ENCODE measurements around the gene TP53RK.

Gene TP53RK

DNA sequence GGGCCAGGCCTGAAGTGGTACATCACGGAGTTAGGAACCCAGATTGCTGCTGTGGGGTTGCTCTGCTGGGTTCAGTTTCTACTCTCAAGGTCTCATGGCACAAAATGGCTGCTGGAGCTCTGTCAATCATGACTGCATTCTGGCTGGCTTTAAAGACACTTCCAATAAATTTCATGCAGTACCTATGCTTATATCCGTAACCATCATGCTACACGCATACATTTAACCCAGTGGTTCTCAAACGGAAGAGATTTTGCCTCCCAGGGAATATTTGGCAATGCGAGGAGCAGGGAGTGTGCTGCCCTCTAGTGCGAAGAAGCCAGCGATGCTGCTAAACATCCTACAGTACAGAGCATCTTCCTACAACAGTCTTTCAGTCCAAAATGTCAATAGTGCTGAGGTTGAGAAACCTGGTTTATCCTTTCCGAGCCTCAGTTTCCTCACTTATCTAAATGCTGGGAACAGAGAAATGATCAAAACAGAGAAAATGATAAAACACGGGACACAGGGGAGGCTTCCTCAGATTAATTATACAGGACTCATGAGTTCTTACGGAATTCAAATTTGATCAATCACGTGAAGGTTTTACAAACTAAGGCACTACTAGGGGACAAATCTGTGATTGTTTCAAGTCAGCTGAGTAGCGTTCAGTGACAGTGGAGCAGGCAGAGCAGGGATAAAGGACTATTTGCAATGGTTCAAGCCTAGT lies 10.6 kb upstream of the TP53RK start:
- Histone ChIP-seq H3K9me3 (ENCODE audit: control insufficient read depth in 2 of 2, low read length in 2 of 2) (no peaks in the 10 kb centered on the region), H3K27ac (ENCODE audit: low read depth in 2 of 2, low read length in 2 of 2) (no peak overlapping the region), H3K36me3 (ENCODE audit: control insufficient read depth in 2 of 2, insufficient read depth in 2 of 2, low read length in 2 of 2) (no peaks in the 10 kb centered on the region), H3K27me3 (ENCODE audit: control insufficient read depth in 2 of 2, insufficient read depth in 2 of 2, low read length in 2 of 2) (no peaks in the 10 kb centered on the region), H3K4me3 (ENCODE audit: low read length in 2 of 2) (no peak overlapping the region), H3K4me1 (ENCODE audit: control insufficient read depth in 2 of 2, insufficient read depth in 2 of 2, low read length in 2 of 2) (peaks cover 0 to 2% of the 10 kb centered on the region in 2 donors), H3K9ac (ENCODE audit: low read depth in 1 of 2, low read length in 2 of 2) (no peak overlapping the region)

DNA sequence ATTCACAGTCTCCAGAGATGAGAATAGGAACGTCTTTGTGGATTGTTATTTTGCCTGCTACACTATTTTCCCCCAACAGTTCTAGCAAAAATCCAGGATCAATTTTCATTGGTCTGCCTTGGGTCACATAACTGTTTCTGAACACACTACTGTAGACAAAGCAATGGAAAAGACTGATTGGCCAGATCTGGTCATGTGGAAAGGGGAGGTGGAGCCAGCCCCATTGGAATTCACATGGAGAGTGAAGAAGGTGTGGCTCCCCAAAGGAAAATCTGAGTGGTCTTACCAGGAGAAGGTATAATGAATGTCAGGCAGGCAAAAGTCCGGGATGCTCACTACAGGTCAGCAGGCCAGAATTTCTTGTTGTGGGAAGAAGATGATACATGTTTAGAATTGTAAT lies 9.5 kb upstream of the TP53RK start:
- no peaks in the 10 kb centered on the region for H3K27me3 ChIP-seq (ENCODE audit: control insufficient read depth in 2 of 2, insufficient read depth in 2 of 2, low read length in 2 of 2)
- H3K9ac ChIP-seq (ENCODE audit: low read depth in 1 of 2, low read length in 2 of 2) = no peak overlapping the region
- no peak overlapping the region for H3K4me3 ChIP-seq (ENCODE audit: low read length in 2 of 2)
- H3K4me1 ChIP-seq (ENCODE audit: control insufficient read depth in 2 of 2, insufficient read depth in 2 of 2, low read length in 2 of 2) = peaks cover 0 to 2% of the 10 kb centered on the region in 2 donors
- H3K36me3 ChIP-seq (ENCODE audit: control insufficient read depth in 2 of 2, insufficient read depth in 2 of 2, low read length in 2 of 2) = no peaks in the 10 kb centered on the region
- no peaks in the 10 kb centered on the region for H3K9me3 ChIP-seq (ENCODE audit: control insufficient read depth in 2 of 2, low read length in 2 of 2)
- no peak overlapping the region for H3K27ac ChIP-seq (ENCODE audit: low read depth in 2 of 2, low read length in 2 of 2)

DNA sequence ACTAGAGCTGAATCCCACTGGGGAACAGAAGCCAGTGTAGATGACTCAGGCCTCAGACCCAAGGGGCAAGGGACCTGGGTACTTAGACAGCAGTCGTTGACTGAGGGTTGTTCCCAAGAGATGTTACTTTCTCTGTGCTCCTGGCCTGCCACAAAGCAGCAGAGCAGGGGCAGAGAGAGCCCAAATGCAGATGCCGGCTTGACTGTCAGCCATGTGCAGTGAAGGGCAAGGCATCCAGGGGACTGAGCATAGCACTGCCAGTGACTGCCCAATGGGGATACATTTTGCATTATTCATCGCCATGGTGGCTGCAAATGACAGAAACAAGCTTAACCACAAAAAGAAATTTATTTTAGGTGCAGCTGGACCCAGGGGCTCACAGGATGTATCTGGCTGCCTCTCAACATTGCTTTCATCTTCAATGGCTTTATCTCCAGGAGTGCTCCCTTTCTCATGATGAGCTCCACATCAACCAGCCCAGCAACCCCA lies 7.6 kb upstream of the TP53RK start:
- H3K9ac ChIP-seq (ENCODE audit: low read depth in 1 of 2, low read length in 2 of 2) = no peak overlapping the region
- H3K9me3 ChIP-seq (ENCODE audit: control insufficient read depth in 2 of 2, low read length in 2 of 2) = no peaks in the 10 kb centered on the region
- no peaks in the 10 kb centered on the region for H3K36me3 ChIP-seq (ENCODE audit: control insufficient read depth in 2 of 2, insufficient read depth in 2 of 2, low read length in 2 of 2)
- no peaks in the 10 kb centered on the region for H3K4me1 ChIP-seq (ENCODE audit: control insufficient read depth in 2 of 2, insufficient read depth in 2 of 2, low read length in 2 of 2)
- H3K27ac ChIP-seq (ENCODE audit: low read depth in 2 of 2, low read length in 2 of 2) = no peak overlapping the region
- no peak overlapping the region for H3K4me3 ChIP-seq (ENCODE audit: low read length in 2 of 2)
- no peaks in the 10 kb centered on the region for H3K27me3 ChIP-seq (ENCODE audit: control insufficient read depth in 2 of 2, insufficient read depth in 2 of 2, low read length in 2 of 2)

- H3K36me3 ChIP-seq (ENCODE audit: control insufficient read depth in 2 of 2, insufficient read depth in 2 of 2, low read length in 2 of 2) = no peaks in the 10 kb centered on the region
- no peaks in the 10 kb centered on the region for H3K4me1 ChIP-seq (ENCODE audit: control insufficient read depth in 2 of 2, insufficient read depth in 2 of 2, low read length in 2 of 2)
- no peaks in the 10 kb centered on the region for H3K9me3 ChIP-seq (ENCODE audit: control insufficient read depth in 2 of 2, low read length in 2 of 2)
- no peak overlapping the region for H3K27ac ChIP-seq (ENCODE audit: low read depth in 2 of 2, low read length in 2 of 2)
- H3K27me3 ChIP-seq (ENCODE audit: control insufficient read depth in 2 of 2, insufficient read depth in 2 of 2, low read length in 2 of 2) = no peaks in the 10 kb centered on the region
- no peak overlapping the region for H3K4me3 ChIP-seq (ENCODE audit: low read length in 2 of 2)
- H3K9ac ChIP-seq (ENCODE audit: low read depth in 1 of 2, low read length in 2 of 2) = no peak overlapping the region
These were observed 6.6 kb upstream of the TP53RK start for GRCh38 chr20:46695892-46696291.

DNA sequence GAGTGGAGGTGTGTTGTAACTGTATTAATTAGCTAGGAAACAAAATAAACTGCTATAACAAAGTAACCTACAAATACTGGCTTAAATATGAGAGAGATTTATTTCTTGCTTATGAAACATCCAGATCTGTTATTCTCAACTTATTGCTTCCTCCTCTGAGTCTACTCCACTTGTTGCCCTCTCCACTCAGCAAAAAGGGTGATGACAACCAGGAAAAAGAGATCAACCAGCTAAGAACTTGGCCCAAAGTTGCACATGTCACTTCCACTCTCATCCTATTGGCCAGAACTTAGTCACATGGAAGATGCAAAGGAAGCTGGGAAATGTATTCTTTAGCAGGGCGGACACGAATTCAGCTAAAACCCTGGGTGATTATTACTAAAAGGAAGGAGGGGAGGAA lies 5.2 kb upstream of the TP53RK start:
- no peak overlapping the region for H3K9ac ChIP-seq (ENCODE audit: low read depth in 1 of 2, low read length in 2 of 2)
- no peaks in the 10 kb centered on the region for H3K9me3 ChIP-seq (ENCODE audit: control insufficient read depth in 2 of 2, low read length in 2 of 2)
- no peaks in the 10 kb centered on the region for H3K36me3 ChIP-seq (ENCODE audit: control insufficient read depth in 2 of 2, insufficient read depth in 2 of 2, low read length in 2 of 2)
- no peak overlapping the region for H3K4me3 ChIP-seq (ENCODE audit: low read length in 2 of 2)
- no peaks in the 10 kb centered on the region for H3K4me1 ChIP-seq (ENCODE audit: control insufficient read depth in 2 of 2, insufficient read depth in 2 of 2, low read length in 2 of 2)
- H3K27ac ChIP-seq (ENCODE audit: low read depth in 2 of 2, low read length in 2 of 2) = no peak overlapping the region
- H3K27me3 ChIP-seq (ENCODE audit: control insufficient read depth in 2 of 2, insufficient read depth in 2 of 2, low read length in 2 of 2) = no peaks in the 10 kb centered on the region

GRCh38 chr20:46691196-46691595 lies 2.0 kb upstream of the TP53RK start:
- H3K4me3 ChIP-seq (ENCODE audit: low read length in 2 of 2) = no peak overlapping the region
- no peaks in the 10 kb centered on the region for H3K9me3 ChIP-seq (ENCODE audit: control insufficient read depth in 2 of 2, low read length in 2 of 2)
- H3K27me3 ChIP-seq (ENCODE audit: control insufficient read depth in 2 of 2, insufficient read depth in 2 of 2, low read length in 2 of 2) = no peaks in the 10 kb centered on the region
- no peak overlapping the region for H3K9ac ChIP-seq (ENCODE audit: low read depth in 1 of 2, low read length in 2 of 2)
- peaks cover 11 to 15% of the 10 kb centered on the region in 2 donors for H3K4me1 ChIP-seq (ENCODE audit: control insufficient read depth in 2 of 2, insufficient read depth in 2 of 2, low read length in 2 of 2)
- no peak overlapping the region for H3K27ac ChIP-seq (ENCODE audit: low read depth in 2 of 2, low read length in 2 of 2)
- H3K36me3 ChIP-seq (ENCODE audit: control insufficient read depth in 2 of 2, insufficient read depth in 2 of 2, low read length in 2 of 2) = peaks cover 3 to 6% of the 10 kb centered on the region in 2 donors

- peak overlapping the region; percentile 83 to 92 for H3K4me3 ChIP-seq (ENCODE audit: low read length in 2 of 2)
- H3K27me3 ChIP-seq (ENCODE audit: control insufficient read depth in 2 of 2, insufficient read depth in 2 of 2, low read length in 2 of 2) = no peaks in the 10 kb centered on the region
- H3K27ac ChIP-seq (ENCODE audit: low read depth in 2 of 2, low read length in 2 of 2) = peak overlapping the region; percentile 88 to 93
- H3K9ac ChIP-seq (ENCODE audit: low read depth in 1 of 2, low read length in 2 of 2) = peak overlapping the region; percentile 93 to 95
- no peaks in the 10 kb centered on the region for H3K9me3 ChIP-seq (ENCODE audit: control insufficient read depth in 2 of 2, low read length in 2 of 2)
- H3K36me3 ChIP-seq (ENCODE audit: control insufficient read depth in 2 of 2, insufficient read depth in 2 of 2, low read length in 2 of 2) = peaks cover 5 to 11% of the 10 kb centered on the region in 2 donors
- peaks cover 11 to 15% of the 10 kb centered on the region in 2 donors for H3K4me1 ChIP-seq (ENCODE audit: control insufficient read depth in 2 of 2, insufficient read depth in 2 of 2, low read length in 2 of 2)
These were observed 1.2 kb upstream of the TP53RK start for GRCh38 chr20:46690219-46691106.

DNA sequence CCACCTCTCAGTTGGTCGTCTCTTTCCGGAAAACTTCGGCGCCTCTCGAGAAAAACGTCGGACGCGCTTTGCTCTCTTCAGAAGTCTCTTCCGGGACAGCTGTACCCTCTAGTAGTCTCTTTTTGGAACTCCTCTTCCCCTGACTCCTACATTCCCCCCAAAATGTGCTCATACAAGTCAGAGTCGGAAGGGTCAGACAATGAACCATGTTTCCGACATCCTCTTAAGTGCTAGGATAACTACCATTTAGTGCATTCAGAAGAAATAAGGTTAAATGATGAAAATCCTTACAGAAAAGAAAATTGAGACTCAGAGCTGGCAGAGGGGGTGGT lies 476 bp upstream of the TP53RK start:
- Histone ChIP-seq H3K9me3 (ENCODE audit: control insufficient read depth in 2 of 2, low read length in 2 of 2) (no peaks in the 10 kb centered on the region), H3K4me1 (ENCODE audit: control insufficient read depth in 2 of 2, insufficient read depth in 2 of 2, low read length in 2 of 2) (peaks cover 11 to 15% of the 10 kb centered on the region in 2 donors), H3K9ac (ENCODE audit: low read depth in 1 of 2, low read length in 2 of 2) (peak overlapping the region; percentile 93 to 95), H3K4me3 (ENCODE audit: low read length in 2 of 2) (peak overlapping the region; percentile 83 to 92), H3K27me3 (ENCODE audit: control insufficient read depth in 2 of 2, insufficient read depth in 2 of 2, low read length in 2 of 2) (no peaks in the 10 kb centered on the region), H3K27ac (ENCODE audit: low read depth in 2 of 2, low read length in 2 of 2) (peak overlapping the region; percentile 88 to 93), H3K36me3 (ENCODE audit: control insufficient read depth in 2 of 2, insufficient read depth in 2 of 2, low read length in 2 of 2) (peaks cover 5 to 11% of the 10 kb centered on the region in 2 donors)

DNA sequence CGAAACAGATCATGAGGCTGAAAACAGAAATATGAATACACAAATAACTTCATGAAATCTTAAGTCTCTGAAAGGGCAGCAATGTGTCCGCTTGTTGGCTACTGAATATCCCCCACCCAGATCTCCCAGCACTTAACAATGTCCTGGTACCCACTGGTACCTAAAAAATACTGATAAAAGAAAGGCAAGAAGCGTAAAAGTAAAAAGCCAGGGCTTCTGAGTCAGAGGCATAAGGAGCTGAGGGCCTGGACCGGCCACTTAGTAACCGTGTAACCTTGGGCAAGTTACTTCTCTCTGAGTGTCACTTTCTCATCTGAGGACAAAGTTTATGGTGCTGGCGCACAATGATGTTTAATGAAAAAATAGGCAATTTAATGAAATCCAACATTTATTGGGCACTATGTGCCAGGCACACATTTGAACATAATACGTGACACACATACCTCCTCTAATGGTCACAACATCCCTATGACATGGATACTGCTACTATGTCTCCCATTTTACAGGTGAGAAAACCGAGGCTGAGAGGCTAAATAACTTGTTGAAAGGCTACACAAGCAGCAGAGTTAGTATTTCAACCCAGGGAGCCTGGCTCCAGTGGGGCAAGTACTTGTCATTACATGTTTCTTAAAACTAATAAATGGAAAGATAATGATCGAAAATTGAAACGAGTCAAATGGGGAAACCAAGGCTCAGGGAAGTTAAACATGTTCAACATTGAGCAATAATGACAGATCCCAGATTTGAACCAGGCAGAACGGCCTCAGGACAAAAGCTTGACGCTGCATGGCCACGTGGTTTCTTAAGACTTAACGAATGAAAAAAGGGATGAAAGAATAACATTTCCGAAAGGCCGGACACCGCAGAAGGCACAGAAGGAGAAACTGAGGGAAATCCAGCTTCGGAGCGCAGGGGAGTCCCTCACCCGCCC lies 828 bp downstream of the TP53RK start:
- peak overlapping the region; percentile 83 to 92 for H3K4me3 ChIP-seq (ENCODE audit: low read length in 2 of 2)
- H3K4me1 ChIP-seq (ENCODE audit: control insufficient read depth in 2 of 2, insufficient read depth in 2 of 2, low read length in 2 of 2) = peaks cover 11 to 15% of the 10 kb centered on the region in 2 donors
- H3K9ac ChIP-seq (ENCODE audit: low read depth in 1 of 2, low read length in 2 of 2) = peak overlapping the region; percentile 93 to 96
- H3K27me3 ChIP-seq (ENCODE audit: control insufficient read depth in 2 of 2, insufficient read depth in 2 of 2, low read length in 2 of 2) = no peaks in the 10 kb centered on the region
- no peaks in the 10 kb centered on the region for H3K9me3 ChIP-seq (ENCODE audit: control insufficient read depth in 2 of 2, low read length in 2 of 2)
- peak overlapping the region; percentile 88 to 93 for H3K27ac ChIP-seq (ENCODE audit: low read depth in 2 of 2, low read length in 2 of 2)
- peaks cover 5 to 11% of the 10 kb centered on the region in 2 donors for H3K36me3 ChIP-seq (ENCODE audit: control insufficient read depth in 2 of 2, insufficient read depth in 2 of 2, low read length in 2 of 2)

Measured in mucosa of rectum (tissue), 2 donors.